HG02885 (cell line): ENCODE results near the gene CLIP2.
"Not testable (repeated sequence)": the region's sequence is repeated elsewhere in the genome, so short reads cannot be mapped to it uniquely, and the experiment has no call there.

Experiments used
- ATAC-seq: cut with Tn5 transposase; IDR thresholded peaks from one replicate; pipeline ENCODE4 v1.9.1; 2021; ENCODE audit warnings: mild to moderate bottlenecking; ENCODE audit not compliant: unreplicated experiment, poor library complexity

CLIP2 gene

DNA sequence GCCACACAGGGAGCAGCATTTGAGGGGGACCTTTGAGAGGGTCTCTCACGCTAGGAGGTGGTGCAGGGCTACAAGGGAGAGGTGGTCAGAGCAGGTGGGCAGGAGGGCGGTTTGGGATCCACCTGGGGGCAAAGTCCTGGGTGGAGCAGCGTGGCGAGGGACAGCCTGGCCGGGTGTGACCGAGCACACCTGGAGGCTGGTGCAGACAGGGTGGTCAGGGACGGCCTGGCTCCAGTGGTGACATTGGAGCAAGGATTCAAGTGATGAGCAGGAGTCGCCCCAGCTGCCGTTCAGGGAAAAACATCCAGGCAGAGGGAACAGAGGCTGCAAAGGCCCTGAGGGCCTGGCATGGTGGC lies 36.0 kb downstream of the CLIP2 start:
- ATAC-seq, result no peak

DNA sequence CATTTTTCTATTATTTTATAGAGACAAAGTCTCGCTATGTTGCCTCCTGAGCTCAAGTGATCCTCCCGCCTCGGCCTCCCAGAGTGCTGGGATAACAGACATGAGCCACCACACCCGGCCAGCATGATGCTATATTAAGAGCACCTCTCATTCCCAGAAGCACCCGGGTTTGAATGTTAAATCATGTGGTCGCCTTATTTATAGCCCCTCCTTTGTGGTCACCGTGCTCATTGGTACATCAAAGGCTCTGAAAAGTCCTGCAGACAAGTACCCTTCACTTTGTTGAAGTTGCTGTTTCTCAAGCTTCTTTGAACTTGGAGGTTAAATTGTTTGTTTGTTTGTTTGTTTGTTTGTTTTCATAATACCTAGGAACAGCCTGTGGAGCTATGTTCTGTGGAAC lies 40.0 kb downstream of the CLIP2 start:
- ATAC-seq, result no peak

DNA sequence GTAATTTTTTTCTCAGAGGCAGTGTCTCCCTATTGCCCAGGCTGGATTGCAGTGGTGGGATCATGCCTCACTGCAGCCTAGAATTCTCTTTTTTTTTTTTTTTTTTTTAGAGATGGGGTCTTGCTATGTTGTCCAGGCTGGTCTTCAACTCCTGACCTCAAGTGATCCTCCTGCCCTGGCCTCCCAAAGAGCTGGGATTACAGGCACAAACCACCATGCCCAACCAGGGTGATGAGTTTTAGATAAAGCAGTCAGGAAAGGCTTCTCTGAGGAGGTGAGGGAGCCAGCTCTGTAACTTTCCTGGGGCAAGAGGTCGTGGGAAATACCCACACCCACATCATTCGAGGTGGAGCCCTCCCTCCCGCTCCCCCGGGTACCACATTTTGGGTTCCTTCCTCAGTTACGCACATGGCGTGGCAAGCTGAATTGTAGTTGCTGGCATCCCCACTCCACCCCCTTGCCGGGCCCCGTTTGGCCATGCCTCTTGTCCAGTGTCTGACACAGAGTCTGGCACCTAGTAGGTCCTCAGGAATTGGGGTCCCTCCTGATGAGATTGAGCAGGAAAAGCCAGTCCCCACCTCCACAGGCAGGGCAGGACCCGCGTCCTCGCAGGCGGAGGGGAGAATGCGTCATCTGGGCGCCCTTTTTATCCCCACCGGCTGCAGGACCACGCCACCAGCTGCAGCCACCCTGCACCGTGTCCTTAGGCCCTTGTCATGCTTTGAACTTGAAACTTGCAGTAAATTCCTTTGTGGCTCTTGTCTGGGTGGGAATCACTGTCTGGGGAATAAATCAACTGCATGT lies 43.4 kb downstream of the CLIP2 start:
- no peak for ATAC-seq

DNA sequence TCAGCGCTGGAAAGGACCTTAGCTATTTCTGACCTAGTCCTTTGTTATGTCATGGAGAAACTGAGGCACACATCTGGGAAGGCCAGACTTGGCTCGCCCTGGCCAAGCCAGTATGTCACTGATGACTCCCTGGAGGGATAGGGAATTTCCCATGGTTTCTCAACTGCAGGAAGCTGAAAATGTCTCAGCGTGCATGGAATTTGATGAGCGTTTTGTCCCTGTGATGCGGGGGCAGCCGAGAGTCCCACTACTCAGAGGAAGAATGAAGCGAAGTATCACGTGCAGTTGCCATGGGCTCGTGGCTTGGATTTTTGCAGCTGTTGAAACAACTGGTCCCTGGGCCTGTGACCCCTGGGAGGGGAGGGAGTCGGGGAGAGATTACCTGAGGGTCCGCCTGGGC lies 44.8 kb downstream of the CLIP2 start:
- ATAC-seq, result no peak

DNA sequence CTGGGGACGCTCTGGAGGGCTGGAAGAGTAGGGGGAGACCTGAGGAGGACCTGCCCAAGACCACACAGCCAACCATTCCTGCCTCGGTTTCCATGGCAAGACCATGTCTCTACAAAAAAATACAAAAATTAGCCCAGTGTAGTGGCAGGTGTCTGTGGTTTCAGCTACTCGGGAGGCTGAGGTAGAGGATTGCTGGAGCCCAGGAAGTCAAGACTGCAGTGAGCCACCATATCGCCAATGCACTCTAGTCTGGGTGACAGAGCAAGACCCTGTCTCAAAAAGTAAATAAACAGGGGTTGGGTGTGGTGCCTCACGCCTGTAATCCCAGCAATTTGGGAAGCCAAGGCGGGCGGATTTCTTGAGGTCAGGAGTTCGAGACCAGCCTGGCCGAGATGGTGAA lies 48.7 kb downstream of the CLIP2 start:
- ATAC-seq, result no peak

DNA sequence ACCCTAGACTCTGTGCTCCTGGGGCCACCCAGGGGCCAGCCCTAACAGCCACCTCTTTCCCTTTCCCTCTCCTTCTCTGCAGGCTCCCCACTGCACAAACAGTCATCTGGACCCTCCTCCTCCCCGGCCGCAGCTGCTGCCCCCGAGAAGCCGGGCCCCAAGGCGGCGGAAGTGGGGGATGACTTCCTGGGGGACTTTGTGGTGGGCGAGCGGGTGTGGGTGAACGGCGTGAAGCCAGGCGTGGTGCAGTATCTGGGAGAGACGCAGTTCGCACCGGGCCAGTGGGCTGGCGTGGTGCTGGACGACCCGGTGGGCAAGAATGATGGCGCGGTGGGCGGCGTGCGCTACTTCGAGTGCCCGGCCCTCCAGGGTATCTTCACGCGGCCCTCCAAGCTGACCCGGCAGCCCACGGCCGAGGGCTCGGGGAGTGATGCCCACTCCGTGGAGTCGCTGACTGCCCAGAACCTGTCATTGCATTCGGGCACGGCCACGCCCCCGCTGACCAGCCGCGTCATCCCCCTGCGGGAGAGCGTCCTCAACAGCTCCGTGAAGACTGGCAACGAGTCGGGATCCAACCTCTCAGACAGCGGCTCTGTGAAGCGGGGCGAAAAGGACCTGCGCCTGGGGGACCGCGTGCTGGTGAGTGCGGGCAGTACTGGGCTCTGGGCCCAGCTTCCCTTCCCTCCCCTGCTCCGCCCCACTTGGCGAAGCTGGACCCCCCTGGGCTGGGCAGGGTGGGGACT lies 49.3 kb downstream of the CLIP2 start:
- no peak for ATAC-seq

DNA sequence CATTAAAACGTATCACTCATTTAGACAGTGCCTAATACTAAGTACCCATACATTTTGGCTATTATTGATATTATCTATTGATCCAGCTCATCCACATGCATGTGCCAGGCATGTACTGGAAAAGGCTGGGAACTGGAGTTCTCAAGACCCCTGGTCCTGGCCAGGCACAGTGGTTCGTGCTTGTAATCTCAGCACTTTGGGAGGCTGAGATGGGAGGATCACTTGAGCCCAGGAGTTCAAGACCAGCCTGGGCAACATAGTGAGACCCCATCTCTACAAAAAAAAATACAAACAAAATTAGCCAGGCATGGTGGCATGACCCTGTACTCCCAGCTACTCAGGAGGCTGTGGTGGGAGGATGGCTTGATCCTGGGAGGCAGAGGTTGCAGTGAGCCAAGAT lies 50.4 kb downstream of the CLIP2 start:
- ATAC-seq, result not testable (repeated sequence)

DNA sequence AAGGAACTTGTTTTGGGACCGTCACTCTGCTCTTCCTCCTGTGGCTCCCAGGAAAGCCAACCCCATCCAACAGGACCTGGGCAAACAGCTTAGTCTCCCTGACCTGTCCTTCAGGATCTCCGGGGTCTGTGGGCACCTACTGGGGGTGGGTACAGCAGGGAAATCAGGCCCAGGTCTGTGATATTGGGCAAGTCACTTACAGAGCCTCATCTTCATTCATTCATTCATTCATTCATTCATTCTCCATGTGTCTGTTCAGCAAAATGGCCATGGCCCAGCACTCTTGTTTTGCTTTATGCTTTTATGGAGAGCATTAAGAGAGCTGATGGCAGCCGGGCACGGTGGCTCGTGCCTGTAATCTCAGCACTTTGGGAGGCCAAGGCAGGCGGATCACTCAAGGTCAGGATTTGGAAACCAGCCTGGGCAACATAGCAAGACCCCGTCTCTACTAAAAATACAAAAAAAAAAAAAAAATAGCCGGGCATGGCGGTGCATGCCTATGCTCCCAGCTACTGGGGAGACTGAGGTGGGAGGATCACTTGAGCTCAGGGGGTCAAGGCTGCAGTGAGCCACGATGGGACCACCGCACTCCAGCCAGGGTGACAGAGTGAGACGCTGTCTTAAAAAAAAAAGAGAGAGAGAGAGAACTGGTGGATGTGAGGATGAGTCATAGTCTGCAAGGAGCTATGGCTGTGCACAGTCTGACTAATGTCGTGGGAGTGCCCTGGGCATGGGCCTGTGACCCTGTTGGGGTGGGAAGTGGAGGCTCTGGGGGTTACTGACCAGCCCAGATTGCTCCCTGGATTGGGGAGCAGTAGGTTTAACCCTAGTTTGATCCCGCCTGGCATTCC lies 54.3 kb downstream of the CLIP2 start:
- no peak for ATAC-seq

DNA sequence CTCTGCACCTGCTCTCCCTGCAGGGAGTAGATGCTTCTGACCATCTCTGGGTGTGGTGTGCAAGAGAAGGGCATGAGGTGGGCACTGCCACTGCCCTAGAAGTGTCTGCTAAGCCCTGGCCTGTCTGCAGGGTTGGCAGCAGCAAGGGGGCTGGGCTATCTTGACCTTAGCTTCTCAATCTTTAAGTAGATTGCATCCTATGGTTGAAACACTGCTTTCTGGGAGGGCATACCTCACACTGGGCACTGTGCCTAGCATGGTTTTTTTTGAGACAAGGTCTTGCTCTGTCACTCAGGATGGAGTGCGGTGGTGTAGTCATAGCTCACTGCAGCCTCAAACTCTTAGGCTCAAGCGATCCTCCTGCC lies 54.9 kb downstream of the CLIP2 start:
- ATAC-seq, result no peak

DNA sequence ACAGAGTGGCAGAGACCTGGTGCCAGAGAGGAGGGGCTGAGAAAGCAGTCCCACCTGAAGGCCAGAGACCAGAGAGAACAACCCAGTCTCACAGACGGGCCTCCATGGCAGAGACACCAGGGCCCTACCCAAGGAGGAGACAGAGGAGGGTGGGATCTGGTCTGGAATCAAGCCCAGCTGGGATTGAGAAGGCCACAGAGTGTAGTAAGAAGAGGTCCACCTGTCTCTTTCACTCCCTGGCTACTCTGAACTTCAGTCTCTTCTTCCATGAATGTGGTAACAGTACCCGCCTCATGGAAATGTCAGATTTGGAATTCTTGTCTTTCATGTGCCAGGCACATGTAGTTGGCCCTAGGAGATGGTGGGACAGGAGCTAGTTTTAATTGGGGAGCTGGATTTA lies 55.6 kb downstream of the CLIP2 start:
- ATAC-seq, result no peak

DNA sequence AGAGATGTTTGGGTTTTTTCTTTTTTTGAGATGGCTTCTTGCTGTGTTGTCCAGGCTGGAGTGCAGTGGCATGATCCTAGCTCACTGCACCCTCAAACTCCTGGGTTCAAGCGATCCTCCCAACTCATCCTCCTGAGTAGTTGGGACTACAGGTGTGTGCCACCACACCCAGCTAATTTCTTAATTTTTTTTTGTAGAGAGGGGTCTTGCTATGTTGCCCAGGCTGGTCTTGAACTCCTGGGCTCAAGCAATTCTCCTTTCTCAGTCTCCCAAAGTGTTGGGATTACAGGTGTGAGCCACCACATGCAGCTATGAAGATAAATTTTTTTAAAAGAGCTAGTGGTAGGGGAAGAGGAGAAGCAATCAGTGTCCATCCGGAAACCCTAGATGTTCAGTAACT lies 56.8 kb downstream of the CLIP2 start:
- no peak for ATAC-seq

DNA sequence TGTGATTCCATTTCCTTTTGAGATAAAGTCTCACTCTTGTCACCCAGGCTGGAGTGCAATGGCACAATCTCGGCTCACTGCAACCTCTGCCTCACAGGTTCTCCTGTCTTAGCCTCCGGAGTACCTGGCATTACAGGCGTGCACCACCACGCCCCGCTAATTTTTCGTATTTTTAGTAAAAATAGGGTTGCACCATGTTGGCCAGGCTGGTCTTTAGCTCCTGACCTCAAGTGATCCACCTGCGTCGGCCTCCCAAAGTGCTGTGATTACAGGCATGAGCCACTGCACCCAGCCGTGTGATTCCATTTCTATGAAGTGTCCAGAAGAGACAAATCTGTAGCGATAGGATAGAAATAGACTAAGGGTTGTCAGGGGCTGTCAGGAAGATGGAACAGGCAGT lies 60.4 kb downstream of the CLIP2 start:
- ATAC-seq, result no peak

DNA sequence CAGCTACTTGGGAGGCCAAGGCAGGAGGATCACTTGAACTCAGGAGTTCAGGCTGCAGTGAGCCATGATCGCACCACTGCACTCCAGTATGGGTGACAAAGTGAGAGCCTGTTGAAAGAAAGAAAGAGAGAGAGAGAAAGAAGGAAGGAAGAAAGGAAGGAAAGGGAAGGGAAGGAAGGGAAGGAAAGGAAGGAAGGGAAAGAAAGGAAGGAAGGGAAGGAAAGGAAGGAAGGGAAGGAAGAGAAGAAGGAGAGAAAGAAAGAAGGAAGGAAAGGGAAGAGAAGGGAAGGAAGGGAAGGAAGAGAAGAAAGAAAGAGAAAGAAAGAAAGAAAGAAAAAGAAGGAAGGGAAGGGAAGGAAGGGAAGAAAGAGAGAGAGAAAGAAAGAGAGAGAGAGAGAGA lies 61.5 kb downstream of the CLIP2 start:
- no peak for ATAC-seq

DNA sequence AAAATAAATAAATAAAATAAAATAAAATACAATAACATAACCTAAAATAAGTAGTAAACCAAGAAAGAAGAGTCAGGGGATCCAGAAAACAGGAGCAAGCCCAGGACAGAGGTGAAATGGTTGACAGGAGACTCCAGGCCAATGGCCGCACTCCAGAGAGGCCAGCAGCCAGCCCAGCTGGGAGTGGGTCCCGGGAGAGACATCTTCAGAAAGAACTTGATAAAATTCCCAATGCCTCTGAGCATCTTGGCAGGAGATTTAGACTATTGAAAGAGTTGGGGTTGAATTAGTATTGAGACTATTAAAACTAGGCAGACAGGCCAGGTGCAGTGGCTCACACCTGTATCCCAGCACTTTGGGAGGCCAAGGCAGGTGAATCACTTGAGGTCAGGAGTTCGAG lies 62.6 kb downstream of the CLIP2 start:
- ATAC-seq, result no peak

DNA sequence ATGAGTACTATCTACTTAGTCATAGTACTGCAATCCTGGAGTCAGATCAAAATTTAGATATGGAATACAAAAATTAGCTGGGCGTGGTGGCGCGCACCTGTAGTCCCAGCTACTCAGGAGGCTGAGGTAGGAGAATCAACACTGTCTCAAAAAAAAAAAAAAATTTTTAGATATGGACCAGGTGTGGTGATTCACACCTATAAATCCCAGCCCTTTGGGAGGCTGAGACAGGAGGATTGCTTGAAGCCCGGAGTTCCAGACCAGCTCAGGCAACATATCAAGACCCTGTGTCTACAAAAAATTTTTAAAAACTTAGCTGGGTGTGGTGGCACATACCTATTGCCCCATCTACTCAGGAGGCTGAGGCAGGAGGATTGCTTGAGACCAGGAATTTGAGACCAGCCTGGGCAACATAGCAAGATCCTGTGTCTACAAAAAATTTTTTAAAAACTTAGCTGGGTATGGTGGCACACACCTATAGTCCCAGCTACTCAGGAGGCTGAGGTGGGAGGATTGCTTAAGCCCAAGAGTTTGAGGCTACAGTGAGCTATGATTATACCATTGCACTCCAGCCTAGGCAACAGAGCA lies 63.4 kb downstream of the CLIP2 start:
- ATAC-seq, result not testable (repeated sequence)

DNA sequence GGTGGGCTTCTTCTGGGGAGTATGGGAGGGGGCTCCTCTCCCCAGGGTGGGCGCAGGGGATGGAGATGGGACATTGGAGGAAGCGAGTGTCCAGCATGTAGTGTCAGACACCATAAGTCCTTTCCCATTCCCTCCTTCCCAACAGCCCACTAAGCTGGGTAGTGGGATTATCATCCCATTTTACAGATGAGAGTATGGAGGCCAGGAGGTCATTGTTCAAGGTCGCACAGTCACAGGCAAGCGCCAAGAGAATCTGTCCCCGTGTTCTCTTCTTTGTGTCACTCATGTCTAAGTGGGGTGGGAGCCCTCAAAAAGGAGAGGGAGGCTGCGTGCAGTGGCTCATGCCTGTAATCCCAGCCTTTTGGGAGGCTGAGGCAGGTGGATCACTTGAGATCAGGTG lies 64.8 kb downstream of the CLIP2 start:
- no peak for ATAC-seq

DNA sequence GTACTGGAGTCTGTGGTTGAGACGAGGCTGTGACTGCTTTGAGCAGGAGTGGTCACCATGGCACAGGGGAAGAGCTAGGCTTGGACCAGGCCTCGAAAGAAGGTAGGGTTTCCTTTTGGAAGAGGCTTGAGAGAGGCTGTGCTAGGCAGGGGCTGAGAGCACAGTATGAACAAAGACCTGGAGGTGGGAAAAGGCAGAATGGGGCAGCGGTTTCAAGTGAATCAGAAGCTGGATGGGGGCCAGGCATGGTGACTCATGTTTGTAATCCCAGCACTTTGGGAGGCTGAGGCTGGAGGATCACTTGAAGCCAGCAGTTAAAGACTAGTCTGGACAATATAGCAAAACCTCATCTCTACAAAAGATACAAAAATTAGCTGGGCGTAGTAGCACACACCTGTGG lies 65.9 kb downstream of the CLIP2 start:
- no peak for ATAC-seq

DNA sequence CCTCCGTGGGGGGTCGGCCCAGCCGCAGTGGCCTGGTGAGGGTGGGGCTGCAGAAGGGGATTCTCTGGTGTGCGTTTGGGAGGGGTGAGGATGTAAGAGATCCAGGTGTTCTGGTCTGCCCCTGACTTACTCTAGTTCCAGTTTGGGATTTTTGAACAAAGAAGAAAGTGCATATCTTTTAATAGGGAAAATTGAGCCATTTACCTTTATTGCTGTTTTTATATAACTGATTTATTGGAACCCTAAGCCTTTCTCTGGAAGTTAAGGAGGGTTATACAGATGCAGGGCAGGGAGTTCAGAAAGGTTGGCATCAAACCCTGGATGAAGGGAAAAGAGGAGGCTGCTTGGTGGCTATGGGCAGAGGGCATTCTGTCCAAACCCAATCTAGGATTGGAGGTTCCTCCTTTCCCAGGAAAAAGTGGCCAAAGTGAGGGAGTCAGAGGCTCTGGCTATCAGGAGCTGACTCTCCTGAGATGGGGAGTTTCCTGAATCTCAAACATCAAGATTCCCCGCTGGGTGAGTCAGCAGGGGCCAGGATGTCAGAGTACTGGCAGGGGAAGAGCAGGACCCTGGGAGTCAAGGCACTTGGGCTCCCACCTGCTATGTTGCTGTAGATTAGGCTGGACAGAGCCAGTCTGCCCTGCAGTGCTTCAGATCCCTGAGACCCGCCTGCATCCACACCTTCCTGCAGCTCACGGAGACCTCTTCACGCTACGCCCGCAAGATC lies 67.5 kb downstream of the CLIP2 start:
- ATAC-seq, result no peak

DNA sequence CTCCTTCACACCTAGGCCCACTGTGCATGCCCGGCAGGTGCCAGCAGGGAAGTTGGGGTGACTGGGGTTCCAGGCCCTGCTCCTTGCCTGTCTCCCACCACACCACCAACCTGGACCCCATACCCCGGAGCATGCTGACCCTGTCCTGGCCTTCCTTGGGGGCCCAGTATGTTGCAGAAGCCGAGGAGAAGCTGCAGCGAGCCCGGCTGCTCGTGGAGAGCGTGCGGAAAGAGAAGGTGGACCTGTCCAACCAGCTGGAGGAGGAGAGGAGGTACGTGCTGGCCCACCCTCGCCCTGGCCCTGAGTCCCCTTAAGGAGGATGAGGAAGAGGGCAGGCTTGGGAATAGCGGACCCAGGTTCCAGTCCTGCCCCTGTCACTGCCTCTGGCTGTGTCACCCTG lies 70.8 kb downstream of the CLIP2 start:
- no peak for ATAC-seq

DNA sequence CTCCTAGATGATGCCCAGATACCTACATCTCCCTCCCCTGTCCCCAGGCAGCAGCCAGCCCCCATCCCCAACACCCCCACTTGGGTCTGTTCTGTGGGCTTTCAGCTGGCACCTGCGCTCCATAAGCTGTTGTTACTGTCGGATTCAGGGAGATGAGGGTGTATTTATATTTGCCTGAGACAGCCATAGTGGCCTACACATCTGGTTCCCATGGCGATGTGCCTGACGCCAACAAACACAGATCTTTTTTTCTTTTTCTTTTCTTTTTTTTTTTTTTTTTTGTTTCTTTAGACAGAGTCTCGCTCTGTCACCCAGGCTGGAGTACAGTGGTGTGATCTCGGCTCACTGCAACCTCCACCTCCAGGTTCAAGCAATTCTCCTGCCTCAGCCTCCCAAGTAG lies 73.1 kb downstream of the CLIP2 start:
- no peak for ATAC-seq
